ENCODE results near the gene CDON.

CDON gene

DNA sequence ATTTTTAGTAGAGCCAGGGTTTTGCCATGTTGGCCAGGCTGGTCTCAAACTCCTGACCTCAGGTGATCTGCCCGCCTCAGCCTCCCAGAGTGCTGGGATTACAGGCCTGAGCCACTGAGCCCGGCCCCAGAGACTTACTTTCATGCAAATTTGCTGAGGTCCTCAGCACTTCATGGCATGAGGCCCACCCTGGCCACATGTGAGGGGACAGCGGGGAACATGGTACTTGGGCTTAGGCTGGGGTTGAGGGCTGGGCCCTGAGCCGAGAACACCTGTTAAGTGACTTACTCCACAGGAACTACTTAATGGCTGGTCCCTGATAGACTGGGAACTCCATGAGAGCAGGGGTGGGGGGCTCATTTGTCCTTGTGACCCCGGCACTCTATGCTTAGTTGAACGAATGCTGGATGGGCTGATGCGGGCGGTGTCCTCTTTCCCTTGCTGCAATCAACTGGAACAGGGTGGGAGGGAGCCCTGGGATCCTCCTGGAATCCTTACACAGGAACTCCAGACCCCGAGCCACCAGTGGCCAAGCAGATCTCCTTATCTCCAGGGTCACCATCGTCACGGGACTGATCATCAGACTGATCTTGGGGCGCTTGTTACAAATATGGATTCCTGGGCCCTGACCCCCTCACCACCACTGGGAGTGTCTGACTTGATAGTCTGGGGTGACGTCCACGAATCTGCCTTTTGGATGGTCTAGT, 115.8 kb downstream of the CDON start:
- no peaks in the 10 kb centered on the region for H3K79me2 ChIP-seq (ENCODE audit: insufficient read depth, low read length)
- H3K4me3 ChIP-seq (ENCODE audit: low read depth in 1 of 2, low read length in 2 of 2), result no peak overlapping the region
- H3K4me2 ChIP-seq (ENCODE audit: insufficient read depth, low read length), result no peak overlapping the region
- H2AFZ ChIP-seq (ENCODE audit: low read depth, low read length), result no peak overlapping the region
- H3K27ac ChIP-seq (ENCODE audit: low read length), result no peak overlapping the region
- H3K9ac ChIP-seq (ENCODE audit: low read depth, low read length), result no peak overlapping the region
- H3K36me3 ChIP-seq (ENCODE audit: insufficient read depth, low read length), result no peaks in the 10 kb centered on the region
- TF ChIP-seq, protein P1, sequence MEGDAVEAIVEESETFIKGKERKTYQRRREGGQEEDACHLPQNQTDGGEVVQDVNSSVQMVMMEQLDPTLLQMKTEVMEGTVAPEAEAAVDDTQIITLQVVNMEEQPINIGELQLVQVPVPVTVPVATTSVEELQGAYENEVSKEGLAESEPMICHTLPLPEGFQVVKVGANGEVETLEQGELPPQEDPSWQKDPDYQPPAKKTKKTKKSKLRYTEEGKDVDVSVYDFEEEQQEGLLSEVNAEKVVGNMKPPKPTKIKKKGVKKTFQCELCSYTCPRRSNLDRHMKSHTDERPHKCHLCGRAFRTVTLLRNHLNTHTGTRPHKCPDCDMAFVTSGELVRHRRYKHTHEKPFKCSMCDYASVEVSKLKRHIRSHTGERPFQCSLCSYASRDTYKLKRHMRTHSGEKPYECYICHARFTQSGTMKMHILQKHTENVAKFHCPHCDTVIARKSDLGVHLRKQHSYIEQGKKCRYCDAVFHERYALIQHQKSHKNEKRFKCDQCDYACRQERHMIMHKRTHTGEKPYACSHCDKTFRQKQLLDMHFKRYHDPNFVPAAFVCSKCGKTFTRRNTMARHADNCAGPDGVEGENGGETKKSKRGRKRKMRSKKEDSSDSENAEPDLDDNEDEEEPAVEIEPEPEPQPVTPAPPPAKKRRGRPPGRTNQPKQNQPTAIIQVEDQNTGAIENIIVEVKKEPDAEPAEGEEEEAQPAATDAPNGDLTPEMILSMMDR (IDR thresholded peaks at IDR 0.05; ENCODE audit: borderline replicate concordance, extremely low read depth, low read length, poor library complexity, severe bottlenecking), result no peak
- TF ChIP-seq EZH2 (IDR thresholded peaks at IDR 0.05; ENCODE audit: borderline replicate concordance, low read depth, low read length, severe bottlenecking), result no peak
- H3K27me3 ChIP-seq (ENCODE audit: insufficient read depth, low read length, poor library complexity), result no peaks in the 10 kb centered on the region
- H3K9me3 ChIP-seq (ENCODE audit: insufficient read depth, low read length, severe bottlenecking), result no peaks in the 10 kb centered on the region
- H4K20me1 ChIP-seq (ENCODE audit: insufficient read depth, low read length), result no peaks in the 10 kb centered on the region
- no peaks in the 10 kb centered on the region; the same call in 1 of the 2 replicates for H3K4me1 ChIP-seq (ENCODE audit: insufficient read depth, low read length)
- DNase-seq (no peak), ATAC-seq (ENCODE audit: insufficient read depth, low read depth) (no peak)

DNA sequence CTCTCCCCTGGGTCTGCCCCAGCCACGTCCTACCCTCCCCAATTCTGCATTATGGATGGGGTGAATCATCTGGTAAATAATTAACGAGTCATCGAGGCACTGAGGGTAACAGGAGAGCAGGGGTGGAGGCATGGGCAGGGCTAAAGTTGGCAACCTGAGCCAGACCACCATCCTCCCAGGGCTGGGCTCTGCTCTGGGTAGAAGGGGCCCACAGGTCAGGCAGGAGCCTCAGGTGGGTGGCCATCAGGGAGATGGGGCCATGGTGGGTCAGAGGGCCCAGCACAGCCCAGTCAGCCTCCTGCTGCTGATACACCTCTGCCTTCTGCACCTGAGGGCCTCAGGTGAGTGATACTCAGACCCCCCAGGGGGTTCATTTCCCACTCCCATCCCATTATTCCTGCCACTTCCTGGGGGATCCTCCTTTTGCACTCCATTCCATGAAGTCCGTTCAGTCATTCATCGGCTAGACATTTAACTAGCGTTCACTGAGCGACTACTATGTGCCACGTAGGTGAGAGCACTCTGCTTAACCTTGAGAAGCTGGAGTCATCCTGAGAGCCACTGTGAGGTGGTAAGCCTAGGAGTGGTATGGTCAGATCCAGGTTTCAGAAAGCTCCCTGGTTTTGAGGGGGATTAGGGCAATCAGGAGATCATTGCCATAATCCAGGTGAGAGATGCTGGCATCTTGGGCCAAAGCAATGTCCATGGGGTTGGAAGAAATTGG, 116.7 kb downstream of the CDON start, which contains the start of gene VSIG10L2:
TSS of gene VSIG10L2 (plus strand) at position 248 of the 724 bp plus-strand sequence. CDS start at position 260, 12 bp downstream.
- Histone ChIP-seq H2AFZ (ENCODE audit: low read depth, low read length) (no peak within 1 kb of the TSS), H3K4me3 (ENCODE audit: low read depth in 1 of 2, low read length in 2 of 2) (no peak within 1 kb of the TSS), H3K27me3 (ENCODE audit: insufficient read depth, low read length, poor library complexity) (no peaks in the 10 kb centered on the region), H3K9ac (ENCODE audit: low read depth, low read length) (no peak within 1 kb of the TSS), H4K20me1 (ENCODE audit: insufficient read depth, low read length) (no peaks in the 10 kb centered on the region), H3K4me2 (ENCODE audit: insufficient read depth, low read length) (no peak within 1 kb of the TSS), H3K36me3 (ENCODE audit: insufficient read depth, low read length) (no peaks in the 10 kb centered on the region), H3K4me1 (ENCODE audit: insufficient read depth, low read length) (no peaks in the 10 kb centered on the region; the same call in 1 of the 2 replicates), H3K79me2 (ENCODE audit: insufficient read depth, low read length) (no peaks in the 10 kb centered on the region), H3K9me3 (ENCODE audit: insufficient read depth, low read length, severe bottlenecking) (no peaks in the 10 kb centered on the region), H3K27ac (ENCODE audit: low read length) (no peak within 1 kb of the TSS)
- TF ChIP-seq, protein P1 (IDR thresholded peaks at IDR 0.05; ENCODE audit: borderline replicate concordance, extremely low read depth, low read length, poor library complexity, severe bottlenecking), result no peak
- no peak for TF ChIP-seq EZH2 (IDR thresholded peaks at IDR 0.05; ENCODE audit: borderline replicate concordance, low read depth, low read length, severe bottlenecking)
- DNase-seq (no peak), ATAC-seq (ENCODE audit: insufficient read depth, low read depth) (no peak)

DNA sequence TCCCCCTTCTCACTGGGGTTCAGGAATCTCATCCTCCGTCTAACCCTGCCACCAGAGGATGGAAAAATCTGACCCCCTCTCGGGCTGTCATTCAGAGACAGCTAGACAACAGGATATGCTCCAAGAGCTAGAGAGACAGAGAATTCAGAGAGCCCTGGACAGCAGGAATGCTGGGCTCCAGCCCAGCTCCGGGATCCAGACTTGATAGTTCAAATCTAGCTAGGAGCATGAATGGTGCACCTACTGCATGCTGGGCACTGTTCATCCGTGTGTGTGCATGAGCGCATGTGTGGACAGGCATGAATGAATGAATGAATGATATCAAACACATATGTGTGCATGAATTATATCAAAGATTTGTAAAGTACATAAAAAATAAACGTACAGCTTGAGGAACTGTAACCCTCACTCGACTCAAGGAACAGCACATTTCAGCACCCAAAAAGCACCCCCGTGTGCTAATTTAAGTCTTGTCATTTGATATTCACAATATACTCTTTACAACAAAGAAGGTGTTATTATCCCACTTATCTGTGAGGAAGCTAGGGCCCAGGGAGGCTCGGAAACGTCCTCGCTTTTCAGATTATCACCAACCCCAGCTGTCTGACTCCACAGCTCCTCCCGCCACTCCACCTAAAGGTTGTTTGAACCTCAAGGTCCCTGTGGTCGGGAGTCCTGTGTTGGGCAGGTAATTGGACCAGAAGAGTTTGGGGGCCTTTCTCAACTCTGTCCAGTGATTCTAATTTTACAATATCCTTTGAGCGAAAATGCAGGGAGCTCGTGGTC, 117.5 kb downstream of the CDON start:
- H3K9ac ChIP-seq (ENCODE audit: low read depth, low read length), result no peak overlapping the region
- TF ChIP-seq EZH2 (IDR thresholded peaks at IDR 0.05; ENCODE audit: borderline replicate concordance, low read depth, low read length, severe bottlenecking), result no peak
- TF ChIP-seq, protein P1 (IDR thresholded peaks at IDR 0.05; ENCODE audit: borderline replicate concordance, extremely low read depth, low read length, poor library complexity, severe bottlenecking), result no peak
- no peak overlapping the region for H3K27ac ChIP-seq (ENCODE audit: low read length)
- ATAC-seq (ENCODE audit: insufficient read depth, low read depth), result no peak
- no peaks in the 10 kb centered on the region for H3K9me3 ChIP-seq (ENCODE audit: insufficient read depth, low read length, severe bottlenecking)
- H3K4me3 ChIP-seq (ENCODE audit: low read depth in 1 of 2, low read length in 2 of 2), result no peak overlapping the region
- H3K79me2 ChIP-seq (ENCODE audit: insufficient read depth, low read length), result no peaks in the 10 kb centered on the region
- H2AFZ ChIP-seq (ENCODE audit: low read depth, low read length), result no peak overlapping the region
- H3K4me1 ChIP-seq (ENCODE audit: insufficient read depth, low read length), result no peaks in the 10 kb centered on the region; the same call in 1 of the 2 replicates
- H3K4me2 ChIP-seq (ENCODE audit: insufficient read depth, low read length), result no peak overlapping the region
- H3K27me3 ChIP-seq (ENCODE audit: insufficient read depth, low read length, poor library complexity), result no peaks in the 10 kb centered on the region
- H3K36me3 ChIP-seq (ENCODE audit: insufficient read depth, low read length), result no peaks in the 10 kb centered on the region
- H4K20me1 ChIP-seq (ENCODE audit: insufficient read depth, low read length), result no peaks in the 10 kb centered on the region
- no peak for DNase-seq

All from DND-41 (cell line).